Endothelial cell of umbilical vein (primary cell): Measurements from ENCODE around the gene SLC9A1. TPM values are rescaled to one million over a fixed set of nuclear protein-coding genes. Genes with fewer than 3 reads are reported as not detected.

Source experiments
- BruUV-seq: library from RNA; stranded (reverse); fragments of 400-500 nt; replicated peaks from 2 replicates; lab custom pipeline; 2021; lab: Mats Ljungman, UMichigan
- CTCF ChIA-PET: fragments of 300-600, 350-600 bp; sonication (Branson Sonifier 250); formaldehyde crosslinking; loops from one replicate; lab custom pipeline; 2021; ENCODE audit warnings: antibody characterized with exemption, inconsistent platforms; lab: Charles Lee
- POLR2A ChIA-PET: fragments of 300-600, 350-600 bp; sonication (Branson Sonifier 250); formaldehyde crosslinking; loops from one replicate; lab custom pipeline; 2021; ENCODE audit warnings: antibody characterized with exemption, inconsistent platforms; lab: Charles Lee
- DNase-seq: peaks from one replicate; pipeline ENCODE4 v3.0.0-alpha.2; 2011; ENCODE audit warnings: low read depth, low spot score
- FAIRE-seq: peaks from 2 replicates; lab custom pipeline; 2011; peaks lifted over from hg19 to GRCh38; lab: Jason Lieb, UNC
- H2AFZ ChIP-seq: 2 replicates; pipeline ENCODE4 v1.6.0; 2012; ENCODE audit warnings: low read depth, low read length, control low read depth, inconsistent platforms
- H3K27ac ChIP-seq: 2 replicates; pipeline ENCODE4 v1.5.1; 2011; ENCODE audit warnings: low read depth, mild to moderate bottlenecking, control low read depth, low read length, moderate library complexity; ENCODE audit not compliant: insufficient read depth
- H3K27me3 ChIP-seq, 2 experiments: 2 replicates each; pipeline versions ENCODE4 v1.6.0 to v1.6.1; 2011; ENCODE audit warnings: low read length in 2 of 2, mixed read lengths in 1 of 2; ENCODE audit not compliant: control insufficient read depth in 2 of 2, insufficient read depth in 2 of 2
- H3K36me3 ChIP-seq, 2 experiments: 2 replicates in 1 of 2; 3 replicates in 1 of 2; pipeline ENCODE4 v1.5.1; 2011; ENCODE audit warnings: low read length in 2 of 2, mild to moderate bottlenecking in 1 of 2, moderate library complexity in 1 of 2; ENCODE audit not compliant: control insufficient read depth in 2 of 2, insufficient read depth in 2 of 2; ENCODE audit errors: extremely low read depth in 1 of 2
- H3K4me1 ChIP-seq: 3 replicates; pipeline ENCODE4 v1.5.1; 2011; ENCODE audit warnings: mild to moderate bottlenecking, low read length; ENCODE audit not compliant: control insufficient read depth, insufficient read depth; ENCODE audit errors: extremely low read depth
- H3K4me2 ChIP-seq: 2 replicates; pipeline ENCODE4 v1.6.1; 2011; ENCODE audit warnings: low read length, control low read depth, mixed read lengths; ENCODE audit not compliant: insufficient read depth
- H3K4me3 ChIP-seq, 3 experiments: fragments of 200-600 bp in 1 of 3; sonication (generic), shearing (Covaris generic) in 1 of 3; replicated peaks in 1 of 3; 2 replicates each; pipeline ENCODE4 v1.5.1; 2011 to 2016; ENCODE audit warnings: control low read depth in 3 of 3, low read length in 3 of 3, mild to moderate bottlenecking in 2 of 3, inconsistent platforms in 1 of 3, low read depth in 1 of 3, moderate library complexity in 1 of 3; ENCODE audit not compliant: insufficient read depth in 1 of 3
- H3K79me2 ChIP-seq: 2 replicates; pipeline ENCODE4 v1.6.0; 2012; ENCODE audit warnings: low read length, inconsistent platforms; ENCODE audit not compliant: control insufficient read depth, insufficient read depth
- H3K9ac ChIP-seq: replicated peaks from 2 replicates; pipeline ENCODE3; 2011; ENCODE audit warnings: low read length, control low read depth; ENCODE audit not compliant: insufficient read depth; ENCODE audit errors: extremely low read depth
- H3K9me1 ChIP-seq: replicated peaks from 3 replicates; pipeline ENCODE4 v1.6.0; 2011; ENCODE audit warnings: mild to moderate bottlenecking, low read length; ENCODE audit not compliant: control insufficient read depth, insufficient read depth; ENCODE audit errors: extremely low read depth
- H3K9me3 ChIP-seq: replicated peaks from 2 replicates; pipeline ENCODE4 v1.5.1; 2012; ENCODE audit warnings: low read length, inconsistent platforms; ENCODE audit not compliant: control insufficient read depth, insufficient read depth
- H4K20me1 ChIP-seq: replicated peaks from 2 replicates; pipeline ENCODE3; 2011; ENCODE audit warnings: mild to moderate bottlenecking, low read length; ENCODE audit not compliant: control insufficient read depth, insufficient read depth; ENCODE audit errors: extremely low read depth
- EZH2 ChIP-seq: IDR thresholded peaks from 2 replicates; pipeline ENCODE4 v1.6.1; 2012; ENCODE audit warnings: borderline replicate concordance, low read depth, mild to moderate bottlenecking, moderate library complexity, low read length, inconsistent platforms; ENCODE audit not compliant: severe bottlenecking
- dilution Hi-C: fragments of 300-500 bp; cut with MboI; formaldehyde crosslinking; loops from one replicate; pipeline ENCODE4 v1.15.0; 2019; ENCODE audit warnings: low sequenced_read_pairs; ENCODE audit not compliant: extremely low pct_ligation_motif_present
- intact Hi-C: fragments of 100-400 bp; cut with micrococcal nuclease; formaldehyde crosslinking; loops from one replicate; pipeline ENCODE4 v1.10.0; 2022
- polyA plus RNA-seq, 4 experiments: library from polyadenylated mRNA; depleted of rRNA in 3 of 4; stranded (reverse) in 3 of 4; unstranded in 1 of 4; fragments of >200 nt; gene quantifications; 2 replicates each; pipeline versions ENCODE4 v1.2.1 to v1.2.3, GENCODE V29; 2011 to 2012; ENCODE audit warnings: missing spikeins in 1 of 4
- total RNA-seq: library from RNA; stranded (reverse); gene quantifications from 2 replicates; pipeline ENCODE4 v1.2.3, GENCODE V29; 2021
- TF ChIP-seq, protein P1 (sequence below): IDR thresholded peaks from 2 replicates; pipeline ENCODE4 v1.6.1; 2011; ENCODE audit not compliant: insufficient read depth, insufficient read length

Gene SLC9A1
- total and polyA plus RNA-seq, 2 donors (not counting 3 experiments of a cell fraction or from before 2014, with no cell fraction given) = 22.8 to 59.2 TPM

DNA sequence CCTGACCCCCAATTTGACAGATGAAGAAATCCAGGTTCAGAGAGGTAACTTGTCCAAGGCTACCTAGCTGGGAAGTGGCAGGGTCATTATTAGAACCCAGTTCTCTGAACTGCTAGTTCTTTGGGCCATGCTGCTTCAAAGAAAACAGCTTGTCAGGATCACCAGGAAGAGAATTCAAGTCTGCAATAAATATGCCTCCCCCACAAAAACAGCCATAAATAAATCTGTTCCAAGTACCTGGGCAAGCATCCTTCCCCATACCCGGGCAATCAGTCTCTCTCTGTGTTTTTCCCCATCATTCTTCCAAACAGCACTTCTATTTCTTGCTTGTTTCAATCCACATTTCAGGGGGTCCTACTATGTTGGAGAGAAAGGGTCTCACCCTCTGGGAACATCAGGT is 34.1 kb downstream of the SLC9A1 start:
- Histone ChIP-seq H2AFZ (no peak overlapping the region), H3K27me3 (no peaks in the 10 kb centered on the region), H3K4me1 (peaks cover 30% of the 10 kb centered on the region), H3K27ac (no peak overlapping the region), H3K79me2 (peaks cover 40% of the 10 kb centered on the region), H3K9me1 (no peaks in the 10 kb centered on the region), H3K9me3 (no peaks in the 10 kb centered on the region), H3K36me3 (no peaks in the 10 kb centered on the region), H3K9ac (no peak overlapping the region), H3K4me2 (no peak overlapping the region), H3K4me3 (no peak overlapping the region), H4K20me1 (no peaks in the 10 kb centered on the region)
- intact Hi-C loops (no loop called here), dilution Hi-C loops (no loop called here)
- no peak for FAIRE-seq
- no peak for DNase-seq
- TF ChIP-seq EZH2 = no peak
- POLR2A ChIA-PET = no interaction called here
- BruUV-seq = no TSS peak
- CTCF ChIA-PET = interaction anchor here (1.5 to 3.9 kb wide), 2 partner anchors 8 to 22 kb away, joined by 4 to 17 read pairs; no protein-coding TSS in a partner anchor

DNA sequence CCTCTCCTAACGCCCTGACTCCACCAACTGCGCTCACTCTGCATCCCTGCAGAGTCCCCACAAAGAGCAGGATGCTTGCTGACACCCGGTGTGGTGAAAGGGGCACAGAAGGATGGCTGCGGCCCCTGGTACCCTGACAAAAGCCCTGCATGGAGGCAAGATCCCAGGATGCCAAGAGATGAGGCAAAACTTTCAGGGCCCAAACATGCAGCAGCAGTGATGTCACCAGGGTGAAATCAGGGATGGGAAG is 36.6 kb downstream of the SLC9A1 start:
- CTCF ChIA-PET = no interaction called here
- Histone ChIP-seq H3K4me1 (peaks cover 30% of the 10 kb centered on the region), H3K9ac (no peak overlapping the region), H4K20me1 (no peaks in the 10 kb centered on the region), H3K79me2 (peaks cover 41% of the 10 kb centered on the region), H3K4me2 (no peak overlapping the region), H2AFZ (no peak overlapping the region), H3K4me3 (no peak overlapping the region), H3K27ac (no peak overlapping the region), H3K9me3 (no peaks in the 10 kb centered on the region), H3K27me3 (no peaks in the 10 kb centered on the region), H3K36me3 (no peaks in the 10 kb centered on the region), H3K9me1 (no peaks in the 10 kb centered on the region)
- FAIRE-seq = no peak
- DNase-seq = no peak
- no TSS peak for BruUV-seq
- intact Hi-C loops = loop anchor here (10.0 kb wide), 1 partner anchor 276 kb away; the partner anchor contains the start of gene GPR3
- POLR2A ChIA-PET = interaction anchor here (1.2 kb wide), 1 partner anchor 36 kb away, joined by 4 read pairs; the partner anchor contains the start of gene SLC9A1
- dilution Hi-C loops = no loop called here
- TF ChIP-seq, protein P1, sequence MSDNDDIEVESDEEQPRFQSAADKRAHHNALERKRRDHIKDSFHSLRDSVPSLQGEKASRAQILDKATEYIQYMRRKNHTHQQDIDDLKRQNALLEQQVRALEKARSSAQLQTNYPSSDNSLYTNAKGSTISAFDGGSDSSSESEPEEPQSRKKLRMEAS = no peak
